Hepatic stellate cell (primary cell): ENCODE data around the gene HAGH.

Experiments used
- DNase-seq: peaks from one replicate; pipeline ENCODE4 v3.0.0; 2011; ENCODE audit warnings: low spot score

Gene HAGH

DNA sequence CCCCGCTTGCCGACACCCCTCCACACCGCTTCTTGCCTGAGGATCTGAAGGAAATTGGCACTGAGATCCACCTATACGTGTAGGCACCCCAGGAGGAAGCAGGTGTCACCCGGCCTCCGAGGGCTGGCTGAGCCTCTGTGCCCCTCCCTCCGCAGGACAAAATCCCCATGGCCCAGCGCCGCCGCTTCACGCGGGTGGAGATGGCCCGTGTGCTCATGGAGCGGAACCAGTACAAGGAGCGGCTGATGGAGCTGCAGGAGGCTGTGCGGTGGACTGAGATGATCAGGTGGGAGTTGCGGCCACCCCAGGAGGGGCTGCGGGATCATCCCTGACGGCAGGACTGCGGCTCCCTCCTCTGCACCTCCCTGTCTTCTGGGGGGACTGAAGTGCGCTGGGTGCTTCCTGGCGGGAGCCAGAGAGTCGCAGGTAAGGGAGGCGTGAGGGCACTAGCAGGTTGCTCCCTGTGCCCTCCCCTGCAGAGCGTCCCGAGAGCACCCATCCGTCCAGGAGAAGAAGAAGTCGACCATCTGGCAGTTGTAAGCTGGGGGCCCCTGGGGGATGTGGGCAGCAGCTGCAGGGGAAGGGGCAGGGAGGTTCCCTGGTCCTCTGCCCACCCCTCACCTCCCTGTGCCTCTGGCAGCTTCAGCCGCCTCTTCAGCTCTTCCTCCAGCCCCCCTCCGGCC is 64.3 kb downstream of the HAGH start:
- DNase-seq, result no peak

DNA sequence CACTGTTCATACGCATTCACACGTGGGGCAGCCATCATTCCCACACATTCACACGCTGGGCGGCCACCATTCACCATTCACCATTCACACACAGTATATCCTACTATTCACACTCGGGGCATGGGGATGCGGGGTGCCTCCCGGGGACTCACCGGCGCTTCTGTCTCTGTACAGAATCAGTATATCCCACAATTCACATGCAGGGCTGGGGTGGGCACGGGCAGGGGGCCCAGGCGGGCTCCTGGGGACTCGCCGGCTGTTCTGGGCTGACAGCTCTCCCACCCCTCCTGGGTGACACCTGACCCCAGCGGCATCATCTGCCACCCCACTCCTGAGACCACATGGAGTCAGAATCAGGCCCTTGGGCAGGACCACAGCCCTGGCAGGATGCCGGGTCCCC is 64.9 kb downstream of the HAGH start:
- DNase-seq, result no peak

DNA sequence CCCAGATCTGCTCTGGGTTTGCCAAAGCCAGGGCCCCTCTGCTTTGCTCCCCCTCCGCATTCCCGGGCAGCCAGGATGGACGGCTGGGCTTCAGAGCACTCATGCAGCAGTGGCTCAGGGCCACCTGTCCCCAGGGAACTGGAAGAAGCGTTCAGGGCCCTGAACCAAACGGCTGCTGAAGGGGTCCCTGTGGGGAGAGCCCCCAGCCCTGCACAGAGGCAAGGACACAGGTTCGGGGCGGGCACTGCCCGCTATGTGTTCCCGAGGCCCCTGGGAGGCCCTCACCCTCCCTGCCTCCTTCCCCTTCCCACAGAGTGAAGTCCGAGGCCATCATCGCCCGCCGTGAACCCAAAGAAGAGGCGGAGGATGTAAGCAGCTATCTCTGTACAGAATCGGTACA is 65.7 kb downstream of the HAGH start:
- no peak for DNase-seq

DNA sequence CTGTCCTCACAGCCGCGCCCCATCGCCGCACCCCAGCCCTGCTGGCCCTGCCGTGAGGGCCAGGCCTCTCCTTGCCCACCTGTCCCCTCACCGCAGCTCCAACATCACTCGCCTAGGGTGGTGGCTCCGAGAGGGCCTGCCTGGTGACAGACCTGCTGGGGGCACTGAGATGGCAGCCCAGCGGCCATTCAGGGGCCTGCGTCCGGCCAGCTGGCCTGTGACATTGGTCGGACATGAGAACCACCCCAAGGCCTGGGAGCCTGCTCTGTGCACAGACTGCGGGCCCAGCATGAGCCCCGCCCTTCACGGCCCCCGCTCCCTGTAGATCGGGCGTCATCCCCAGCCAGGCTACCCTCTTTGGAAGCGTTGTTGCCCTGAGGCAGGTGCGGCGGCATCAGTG is 67.1 kb downstream of the HAGH start:
- DNase-seq, result no peak

DNA sequence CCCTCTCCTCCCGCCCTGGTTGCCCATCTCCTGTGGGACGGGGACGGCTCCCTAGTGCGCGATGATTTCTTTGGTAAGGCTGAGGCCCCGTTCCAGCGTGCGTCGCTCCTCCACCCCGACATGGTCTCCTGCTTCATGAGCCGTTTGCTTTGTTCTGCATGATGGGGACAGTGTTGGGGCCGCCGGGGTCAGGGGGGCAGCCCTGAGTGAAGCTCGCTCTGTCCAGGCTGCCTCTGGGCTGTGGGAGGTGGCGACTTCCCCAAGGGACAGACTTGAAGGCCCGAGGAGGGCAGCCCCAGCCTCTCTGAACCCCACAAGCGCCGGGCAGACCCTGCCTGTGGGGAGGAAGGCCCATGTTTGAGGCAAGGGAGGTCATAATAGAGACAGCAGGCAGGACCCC is 67.7 kb downstream of the HAGH start:
- no peak for DNase-seq

DNA sequence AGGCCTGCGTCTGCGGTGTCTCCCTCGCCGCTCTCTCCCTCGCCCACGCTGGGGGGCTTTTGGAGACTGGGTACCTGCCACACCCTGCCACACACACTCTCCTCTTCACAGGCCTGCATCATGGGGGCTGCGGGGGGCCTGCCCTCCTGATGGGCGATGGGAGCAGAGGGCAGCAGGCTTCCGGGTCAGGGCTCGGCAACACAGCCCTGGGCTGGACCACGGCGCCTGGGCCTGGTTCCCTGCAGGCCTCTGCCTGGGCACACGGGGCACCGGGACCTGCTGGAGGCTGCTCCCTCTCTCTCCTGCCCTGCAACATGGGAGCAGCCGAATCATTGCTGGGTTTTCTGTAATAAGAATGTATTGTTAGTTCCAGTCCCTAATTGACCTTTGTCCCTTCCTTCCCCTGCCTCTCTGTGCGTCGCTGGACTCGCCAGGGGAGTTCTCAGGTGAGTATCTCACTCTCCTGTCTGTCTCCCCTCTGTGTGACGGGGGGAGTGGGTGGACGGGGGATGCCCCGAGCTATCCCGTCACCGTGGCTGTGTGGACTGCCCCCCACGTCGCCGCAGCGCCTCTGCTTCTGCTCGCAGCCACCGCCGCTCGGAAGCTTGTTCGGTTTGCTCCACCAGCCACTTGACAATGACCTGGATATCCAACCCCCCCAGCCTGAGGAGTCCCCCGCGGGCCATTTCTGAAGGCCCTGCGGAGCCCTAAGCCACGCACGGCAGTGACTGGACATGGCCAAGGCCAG is 68.7 kb downstream of the HAGH start:
- no peak for DNase-seq
